NCI-H1105 (cell line): ENCODE measurements around the gene GPR162.

Experiments
- DNase-seq: peaks from one replicate; lab custom pipeline; 2025; lab: John Stamatoyannopoulos, UW

GPR162 gene

DNA sequence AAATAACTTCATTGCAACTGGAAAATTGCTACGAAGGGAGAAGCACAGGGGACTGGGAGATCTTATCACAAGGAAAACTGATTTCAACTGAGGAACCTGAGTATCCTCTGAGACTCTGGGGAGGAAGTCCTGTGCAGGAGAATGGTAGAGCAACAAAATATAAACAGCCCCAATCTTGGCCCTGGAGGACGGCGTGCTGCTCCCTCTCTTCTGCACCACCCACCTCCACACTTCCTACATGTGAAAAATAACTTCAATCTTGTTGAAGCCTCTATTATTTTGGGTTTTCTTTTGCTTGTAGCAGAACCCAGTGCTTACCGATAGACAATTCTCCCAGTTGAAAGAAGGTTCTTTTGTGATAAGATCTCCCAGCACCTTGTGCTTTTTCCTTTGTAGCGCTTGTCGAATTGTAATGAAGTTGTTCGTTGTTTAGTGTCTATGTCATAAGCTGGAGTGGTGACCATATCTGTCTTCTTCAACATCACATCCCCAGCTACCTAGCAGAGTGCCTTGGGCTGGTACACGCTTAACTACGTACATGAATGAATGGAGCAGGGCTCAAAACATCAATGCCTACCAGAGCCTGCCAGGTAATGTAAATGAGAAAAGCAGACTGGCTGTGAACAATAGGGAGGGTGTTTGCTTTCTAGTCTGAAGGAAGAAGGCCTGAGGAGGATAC, 35.1 kb upstream of the GPR162 start:
- no peak for DNase-seq

GRCh38 chr12:6787309-6787708, 34.3 kb upstream of the GPR162 start:
- no peak for DNase-seq

DNA sequence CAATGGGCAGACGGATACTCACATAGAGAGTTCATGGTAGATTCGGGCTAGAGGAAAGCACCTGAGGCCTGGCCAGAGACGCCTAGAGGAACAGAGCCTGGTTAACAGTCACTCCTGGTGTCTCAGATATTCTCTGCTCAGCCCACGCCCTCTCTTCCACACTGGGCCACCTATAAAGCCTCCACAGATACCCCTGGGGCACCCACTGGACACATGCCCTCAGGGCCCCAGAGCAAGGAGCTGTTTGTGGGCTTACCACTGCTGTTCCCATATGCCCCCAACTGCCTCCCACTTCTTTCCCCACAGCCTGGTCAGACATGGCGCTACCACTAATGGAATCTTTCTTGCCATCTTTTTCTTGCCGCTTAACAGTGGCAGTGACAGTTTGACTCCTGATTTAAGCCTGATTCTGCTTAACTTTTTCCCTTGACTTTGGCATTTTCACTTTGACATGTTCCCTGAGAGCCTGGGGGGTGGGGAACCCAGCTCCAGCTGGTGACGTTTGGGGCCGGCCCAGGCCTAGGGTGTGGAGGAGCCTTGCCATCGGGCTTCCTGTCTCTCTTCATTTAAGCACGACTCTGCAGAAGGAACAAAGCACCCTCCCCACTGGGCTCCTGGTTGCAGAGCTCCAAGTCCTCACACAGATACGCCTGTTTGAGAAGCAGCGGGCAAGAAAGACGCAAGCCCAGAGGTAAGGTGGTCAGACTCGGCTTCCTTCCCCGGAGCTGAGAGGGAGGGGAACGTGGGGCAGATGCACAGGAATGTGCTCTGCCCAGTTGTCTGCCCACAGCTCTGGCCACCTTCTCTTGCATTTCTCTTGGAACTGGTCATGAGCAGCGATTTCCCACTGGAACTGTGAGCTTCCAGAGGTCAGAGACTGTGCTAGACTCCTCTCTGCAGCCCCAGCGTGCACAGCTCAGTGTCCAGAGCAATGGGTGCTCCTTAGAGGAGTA, 32.4 kb upstream of the GPR162 start, which contains the start of gene CD4:
CD4 (plus strand) TSS at position 557 of the 953 bp plus-strand sequence. CDS start 10,611 bp downstream, outside the sequence.
- DNase-seq = no peak

- no peak for DNase-seq
Observed at GRCh38 chr12:6790496-6791150, 31.0 kb upstream of the GPR162 start.

- no peak for DNase-seq
Observed at GRCh38 chr12:6791931-6792520, 29.6 kb upstream of the GPR162 start.

- no peak for DNase-seq
Observed at GRCh38 chr12:6792522-6793201, 29.0 kb upstream of the GPR162 start.

- DNase-seq = no peak
Observed at GRCh38 chr12:6795088-6795487, 26.5 kb upstream of the GPR162 start.

DNA sequence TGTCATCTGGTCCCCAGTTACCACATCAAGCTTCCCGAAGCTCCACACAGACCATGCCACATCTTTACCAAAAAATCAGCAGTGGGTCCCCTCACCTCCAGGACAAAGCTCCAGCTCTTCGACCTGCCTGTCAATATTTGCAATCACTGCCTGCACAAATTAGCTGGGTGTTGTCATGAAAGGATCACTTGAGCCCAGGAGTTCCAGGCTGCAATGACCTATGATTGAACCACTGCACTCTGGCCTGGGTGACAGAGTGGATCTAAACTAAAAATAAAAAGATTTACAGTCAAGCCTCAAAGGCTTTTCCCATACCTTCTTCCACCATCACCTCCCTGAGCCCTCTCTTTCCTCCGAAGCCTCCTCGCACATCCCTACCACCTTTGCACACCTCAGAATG, 25.0 kb upstream of the GPR162 start:
- no peak for DNase-seq

GRCh38 chr12:6799147-6799546, 22.5 kb upstream of the GPR162 start:
- DNase-seq = no peak

GRCh38 chr12:6807170-6807569, 14.5 kb upstream of the GPR162 start:
- no peak for DNase-seq

GRCh38 chr12:6809056-6809455, 12.6 kb upstream of the GPR162 start:
- DNase-seq = no peak

DNA sequence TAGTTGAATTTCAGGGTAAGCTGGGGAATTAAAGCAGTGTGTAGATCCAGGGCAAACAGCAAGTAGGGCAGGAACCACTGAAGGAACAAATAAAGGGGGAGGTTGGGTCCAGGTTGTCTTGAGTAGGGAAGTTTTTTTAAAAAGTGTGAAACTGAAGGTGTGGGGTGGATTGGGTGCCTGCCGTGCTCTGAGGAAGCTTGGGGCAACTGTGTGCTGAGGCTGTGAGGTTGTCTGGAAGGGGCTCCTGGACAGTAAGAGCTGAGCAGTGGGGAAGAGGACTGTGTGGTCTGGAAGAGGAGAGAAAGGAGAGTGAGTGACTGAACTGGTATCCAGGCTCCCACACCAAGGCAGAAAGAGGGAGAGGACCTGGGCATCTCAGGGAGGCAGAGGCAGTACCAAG, 10.9 kb upstream of the GPR162 start:
- DNase-seq = no peak

DNA sequence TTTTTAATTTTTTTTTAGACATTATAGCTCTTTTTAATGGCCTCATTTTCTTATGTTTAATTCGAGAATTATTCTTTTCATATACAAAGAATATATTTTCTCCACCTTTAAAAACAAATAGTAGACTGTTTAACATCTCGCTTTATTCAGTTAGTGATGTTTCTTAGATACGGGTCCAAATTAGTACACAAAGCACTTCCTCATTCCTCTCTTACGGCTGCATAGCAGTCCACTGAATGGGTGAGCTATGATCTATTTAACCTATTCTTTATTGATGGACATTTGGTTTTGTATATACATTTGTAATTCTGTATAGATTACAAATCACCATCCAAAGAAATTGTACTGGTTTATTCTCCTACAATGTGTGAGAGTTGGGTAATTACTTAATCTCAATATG, 8.3 kb upstream of the GPR162 start:
- DNase-seq = no peak

DNA sequence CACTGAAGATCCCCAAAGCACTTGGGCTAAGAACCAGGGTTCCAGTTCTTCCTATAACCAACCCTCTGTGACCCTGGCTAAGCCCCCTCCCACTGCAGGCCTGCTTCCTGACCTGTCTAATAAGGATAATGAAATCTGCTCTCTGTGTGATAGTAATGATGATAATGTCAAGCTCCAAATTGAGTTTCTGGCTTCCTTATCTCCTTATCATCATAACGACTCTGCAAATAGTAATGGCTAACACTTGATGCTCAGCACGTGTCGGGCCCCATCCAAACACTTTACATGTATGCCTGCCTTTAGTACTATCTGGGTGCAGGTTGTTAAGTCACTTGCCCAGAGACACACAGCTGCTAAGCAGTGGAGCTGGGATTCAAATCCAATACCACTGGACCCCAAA, 5.0 kb upstream of the GPR162 start:
- DNase-seq = no peak

- no peak for DNase-seq
Observed at GRCh38 chr12:6817098-6817497, 4.5 kb upstream of the GPR162 start.

GRCh38 chr12:6817662-6818157, 3.9 kb upstream of the GPR162 start:
- no peak for DNase-seq

- no peak for DNase-seq
Observed at GRCh38 chr12:6818222-6818621, 3.4 kb upstream of the GPR162 start.

DNA sequence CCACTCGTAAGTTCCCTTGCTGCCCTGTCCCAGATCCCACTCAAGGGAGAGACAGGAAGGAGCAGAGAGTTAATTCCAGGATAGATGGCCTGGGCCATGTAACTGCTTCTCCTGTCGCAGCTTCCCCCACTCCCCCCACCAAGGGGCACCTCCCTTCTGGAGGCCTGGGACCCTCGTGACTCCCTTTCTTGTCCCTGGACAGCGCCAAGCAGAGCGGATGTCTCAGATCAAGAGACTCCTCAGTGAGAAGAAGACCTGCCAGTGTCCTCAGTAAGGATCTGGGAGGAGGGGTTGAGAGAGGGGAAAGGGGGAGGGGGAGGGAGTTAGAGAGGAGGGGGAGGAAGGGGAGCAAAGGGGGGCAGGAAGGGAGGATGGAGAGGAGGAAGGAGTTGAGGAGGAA, 3.0 kb upstream of the GPR162 start:
- no peak for DNase-seq

GRCh38 chr12:6819106-6820030, 2.3 kb upstream of the GPR162 start:
- DNase-seq = no peak

DNA sequence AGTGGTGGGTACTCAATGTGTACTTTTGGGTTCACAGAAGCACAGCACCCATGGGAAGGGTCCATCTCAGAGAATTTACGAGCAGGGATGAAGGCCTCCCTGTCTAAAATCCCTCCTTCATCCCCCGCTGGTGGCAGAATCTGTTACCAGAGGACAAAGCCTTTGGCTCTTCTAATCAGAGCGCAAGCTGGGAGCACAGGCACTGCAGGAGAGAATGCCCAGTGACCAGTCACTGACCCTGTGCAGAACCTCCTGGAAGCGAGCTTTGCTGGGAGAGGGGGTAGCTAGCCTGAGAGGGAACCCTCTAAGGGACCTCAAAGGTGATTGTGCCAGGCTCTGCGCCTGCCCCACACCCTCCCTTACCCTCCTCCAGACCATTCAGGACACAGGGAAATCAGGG, 1.5 kb upstream of the GPR162 start:
- no peak for DNase-seq
